Trophoblast cell (in vitro differentiated cells and primary cell): Measurements from ENCODE around the gene PFDN1.
A peak's percentile ranks its signal among the peaks of the same experiment; 100 is the strongest.

ENCODE experiments used
- DNase-seq, 2 donors: peaks; one replicate each; pipeline ENCODE4 v3.0.0-alpha.2; 2016
- H2AFZ ChIP-seq: 2 replicates; pipeline ENCODE4 v1.6.1; 2013; ENCODE audit warnings: low read length, moderate library complexity, mild to moderate bottlenecking; ENCODE audit not compliant: insufficient read depth, poor library complexity
- H2AK5ac ChIP-seq: 2 replicates; pipeline ENCODE4 v1.6.1; 2013; ENCODE audit warnings: mild to moderate bottlenecking, low read length
- H2BK120ac ChIP-seq: 2 replicates; pipeline ENCODE4 v1.6.1; 2013; ENCODE audit warnings: low read length, mild to moderate bottlenecking, moderate library complexity; ENCODE audit not compliant: insufficient read depth, poor library complexity
- H2BK12ac ChIP-seq: 2 replicates; pipeline ENCODE4 v1.6.1; 2013; ENCODE audit warnings: mild to moderate bottlenecking, low read length, moderate library complexity
- H2BK5ac ChIP-seq: 2 replicates; pipeline ENCODE4 v1.6.1; 2013; ENCODE audit warnings: low read length, low read depth, moderate library complexity, mild to moderate bottlenecking; ENCODE audit not compliant: poor library complexity
- H3K14ac ChIP-seq: 2 replicates; pipeline ENCODE4 v1.6.1; 2013; ENCODE audit warnings: mild to moderate bottlenecking, low read length
- H3K18ac ChIP-seq: 2 replicates; pipeline ENCODE4 v1.6.1; 2013; ENCODE audit warnings: mild to moderate bottlenecking, low read length
- H3K23ac ChIP-seq: 2 replicates; pipeline ENCODE4 v1.6.1; 2013; ENCODE audit warnings: low read length
- H3K27ac ChIP-seq: 2 replicates; pipeline ENCODE4 v1.5.1; 2013; ENCODE audit warnings: low read depth, mild to moderate bottlenecking, inconsistent platforms, low read length, moderate library complexity
- H3K27me3 ChIP-seq: 2 replicates; pipeline ENCODE4 v1.6.1; 2013; ENCODE audit warnings: inconsistent platforms, mild to moderate bottlenecking, low read length, moderate library complexity; ENCODE audit not compliant: insufficient read depth
- H3K36me3 ChIP-seq, 2 experiments: 1 replicate in 1 of 2; 2 replicates in 1 of 2; pipeline ENCODE4 v1.6.1; 2013; ENCODE audit warnings: low read length in 2 of 2, mild to moderate bottlenecking in 2 of 2, moderate library complexity in 1 of 2; ENCODE audit not compliant: insufficient read depth in 2 of 2, control insufficient read depth in 1 of 2
- H3K4ac ChIP-seq: 2 replicates; pipeline ENCODE4 v1.6.1; 2013; ENCODE audit warnings: low read depth, mild to moderate bottlenecking, low read length, moderate library complexity
- H3K4me1 ChIP-seq, 2 experiments: 1 replicate in 1 of 2; 2 replicates in 1 of 2; pipeline ENCODE4 v1.6.1; 2013; ENCODE audit warnings: low read length in 2 of 2, mild to moderate bottlenecking in 2 of 2, moderate library complexity in 1 of 2; ENCODE audit not compliant: insufficient read depth in 2 of 2, control insufficient read depth in 1 of 2
- H3K4me2 ChIP-seq: 2 replicates; pipeline ENCODE4 v1.6.1; 2013; ENCODE audit warnings: inconsistent platforms, mild to moderate bottlenecking, low read length, moderate library complexity
- H3K4me3 ChIP-seq: 2 replicates; pipeline ENCODE4 v1.5.1; 2013; ENCODE audit warnings: mild to moderate bottlenecking, low read depth, low read length, inconsistent platforms
- H3K79me1 ChIP-seq: one replicate; pipeline ENCODE4 v1.6.1; 2013; ENCODE audit warnings: low read length
- H3K79me2 ChIP-seq: 2 replicates; pipeline ENCODE4 v1.6.1; 2013; ENCODE audit warnings: low read length, mild to moderate bottlenecking; ENCODE audit not compliant: control insufficient read depth, insufficient read depth, poor library complexity
- H3K9ac ChIP-seq: 2 replicates; pipeline ENCODE4 v1.6.1; 2013; ENCODE audit warnings: mild to moderate bottlenecking, low read length
- H3K9me3 ChIP-seq: 2 replicates; pipeline ENCODE4 v1.6.1; 2013; ENCODE audit warnings: low read depth, mild to moderate bottlenecking, control low read depth, inconsistent platforms, low read length; ENCODE audit not compliant: insufficient read depth
- H4K12ac ChIP-seq: 2 replicates; pipeline ENCODE4 v1.6.1; 2013; ENCODE audit warnings: low read depth, mild to moderate bottlenecking, low read length, moderate library complexity
- H4K8ac ChIP-seq: 2 replicates; pipeline ENCODE4 v1.6.1; 2013; ENCODE audit warnings: low read depth, mild to moderate bottlenecking, low read length, moderate library complexity
- H4K91ac ChIP-seq: one replicate; pipeline ENCODE4 v1.6.1; 2013; ENCODE audit warnings: low read depth, mild to moderate bottlenecking, low read length, moderate library complexity
- WGBS: extraction: QIAGEN DNeasy Blood & Tissue Kit; methylation state at CpG from one replicate; pipeline ENCODE4 v1.1.7; 2013; ENCODE audit warnings: missing lambda C conversion rate; ENCODE audit not compliant: insufficient read length, insufficient coverage; ENCODE audit errors: extremely low coverage; 5-methylcytosine and 5-hydroxymethylcytosine counted together

PFDN1 gene

GRCh38 chr5:140311011-140311467 lies 8.1 kb upstream of the PFDN1 start:
- Histone ChIP-seq H4K8ac (no peak overlapping the region), H3K79me2 (no peaks in the 10 kb centered on the region), H3K23ac (no peak overlapping the region), H3K9me3 (no peaks in the 10 kb centered on the region), H2BK5ac (no peak overlapping the region), H3K27me3 (no peaks in the 10 kb centered on the region), H3K36me3 (no peaks in the 10 kb centered on the region), H3K18ac (no peak overlapping the region), H2BK120ac (no peak overlapping the region), H3K9ac (no peak overlapping the region), H2AFZ (no peak overlapping the region), H4K12ac (no peak overlapping the region), H3K4ac (no peak overlapping the region), H4K91ac (no peak overlapping the region), H3K4me1 (peaks cover 3 to 7% of the 10 kb centered on the region in 2 experiments), H3K4me2 (no peak overlapping the region), H2AK5ac (no peak overlapping the region), H3K14ac (no peak overlapping the region), H3K79me1 (no peaks in the 10 kb centered on the region), H3K27ac (no peak overlapping the region), H2BK12ac (no peak overlapping the region), H3K4me3 (no peak overlapping the region)
- DNase-seq, result peak; percentile 23 to 43
- no CpG with 5 or more reads among the region's 5 CpGs for WGBS

GRCh38 chr5:140310434-140310833 lies 7.5 kb upstream of the PFDN1 start:
- no CpG with 5 or more reads among the region's 2 CpGs for WGBS
- H3K79me2 ChIP-seq, result no peaks in the 10 kb centered on the region
- peaks cover 3 to 7% of the 10 kb centered on the region in 2 experiments for H3K4me1 ChIP-seq

GRCh38 chr5:140309706-140310249 lies 6.9 kb upstream of the PFDN1 start:
- Histone ChIP-seq H3K79me1 (no peaks in the 10 kb centered on the region), H2AK5ac (no peak overlapping the region), H3K14ac (no peak overlapping the region), H3K18ac (no peak overlapping the region), H3K4ac (no peak overlapping the region), H3K36me3 (no peaks in the 10 kb centered on the region), H3K27me3 (no peaks in the 10 kb centered on the region), H3K79me2 (no peaks in the 10 kb centered on the region), H3K27ac (no peak overlapping the region), H3K4me2 (no peak overlapping the region), H3K4me1 (peaks cover 3 to 7% of the 10 kb centered on the region in 2 experiments), H4K12ac (no peak overlapping the region), H2BK12ac (no peak overlapping the region), H2BK120ac (no peak overlapping the region), H3K4me3 (no peak overlapping the region), H3K23ac (no peak overlapping the region), H3K9ac (no peak overlapping the region), H4K8ac (no peak overlapping the region), H3K9me3 (no peaks in the 10 kb centered on the region), H2BK5ac (no peak overlapping the region), H2AFZ (no peak overlapping the region), H4K91ac (no peak overlapping the region)
- DNase-seq, result no peak
- WGBS, result no CpG with 5 or more reads among the region's 3 CpGs

More at GRCh38 chr5:140310434-140310833, 7.5 kb upstream of the PFDN1 start:
- H3K18ac ChIP-seq, result no peak overlapping the region
- no peaks in the 10 kb centered on the region for H3K79me1 ChIP-seq
- H3K14ac ChIP-seq, result no peak overlapping the region
- H4K8ac ChIP-seq, result no peak overlapping the region
- H3K4ac ChIP-seq, result no peak overlapping the region
- H2BK5ac ChIP-seq, result no peak overlapping the region
- H2BK12ac ChIP-seq, result no peak overlapping the region
- H2AFZ ChIP-seq, result no peak overlapping the region
- no peak overlapping the region for H4K12ac ChIP-seq
- H3K9ac ChIP-seq, result no peak overlapping the region
- H2BK120ac ChIP-seq, result no peak overlapping the region
- H3K36me3 ChIP-seq, result no peaks in the 10 kb centered on the region
- no peak overlapping the region for H3K23ac ChIP-seq
- H4K91ac ChIP-seq, result no peak overlapping the region
- no peak overlapping the region for H2AK5ac ChIP-seq
- no peak overlapping the region for H3K4me2 ChIP-seq
- no peaks in the 10 kb centered on the region for H3K27me3 ChIP-seq
- H3K9me3 ChIP-seq, result no peaks in the 10 kb centered on the region
- H3K4me3 ChIP-seq, result no peak overlapping the region
- H3K27ac ChIP-seq, result no peak overlapping the region
- no peak for DNase-seq

GRCh38 chr5:140305471-140305870 lies 2.6 kb upstream of the PFDN1 start:
- Histone ChIP-seq H3K79me1 (peaks cover 11% of the 10 kb centered on the region), H4K12ac (no peak overlapping the region), H3K14ac (no peak overlapping the region), H3K9me3 (no peaks in the 10 kb centered on the region), H3K23ac (no peak overlapping the region), H2BK120ac (no peak overlapping the region), H3K36me3 (no peaks in the 10 kb centered on the region), H3K4me3 (no peak overlapping the region), H4K8ac (no peak overlapping the region), H3K18ac (no peak overlapping the region), H3K79me2 (peaks cover 6% of the 10 kb centered on the region), H3K4me1 (peaks cover 0 to 3% of the 10 kb centered on the region in 2 experiments), H3K27ac (no peak overlapping the region), H3K9ac (no peak overlapping the region), H2AK5ac (no peak overlapping the region), H2BK5ac (no peak overlapping the region), H2AFZ (no peak overlapping the region), H3K4me2 (no peak overlapping the region), H4K91ac (no peak overlapping the region), H2BK12ac (no peak overlapping the region), H3K27me3 (no peaks in the 10 kb centered on the region), H3K4ac (no peak overlapping the region)
- no CpG with 5 or more reads among the region's 1 CpG for WGBS
- DNase-seq, result no peak
